ENCODE data around the gene DGKI. TPM values are rescaled to one million over a fixed set of nuclear protein-coding genes. Genes with fewer than 3 reads are reported as not detected.
"Not testable (repeated sequence)": the region's sequence is repeated elsewhere in the genome, so short reads cannot be mapped to it uniquely, and the experiment has no call there.

DGKI gene
- total RNA-seq, 1 donor = under 0.01 TPM

DNA sequence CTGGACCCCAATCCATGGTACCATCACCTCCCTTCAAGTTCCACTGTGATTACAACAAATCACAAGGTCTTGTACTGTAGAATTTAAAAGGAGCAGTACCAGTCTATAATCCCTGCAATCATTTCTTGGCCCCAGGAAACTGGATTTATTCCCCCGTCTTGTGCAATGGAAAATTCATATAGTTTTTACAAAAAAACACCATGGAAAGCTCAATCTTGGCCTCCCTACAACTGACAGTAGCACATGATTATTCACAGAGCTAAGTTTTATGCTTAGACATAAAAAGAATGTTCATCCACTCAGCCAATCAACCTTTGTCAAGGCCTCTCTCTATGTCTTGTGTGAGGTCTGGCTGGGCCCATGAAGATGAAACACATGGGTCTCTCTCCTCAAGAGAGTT, 10.2 kb downstream of the DGKI start:
- DNase-seq (ENCODE audit: low read depth in 2 of 3, low spot score in 2 of 3) = no peak

DNA sequence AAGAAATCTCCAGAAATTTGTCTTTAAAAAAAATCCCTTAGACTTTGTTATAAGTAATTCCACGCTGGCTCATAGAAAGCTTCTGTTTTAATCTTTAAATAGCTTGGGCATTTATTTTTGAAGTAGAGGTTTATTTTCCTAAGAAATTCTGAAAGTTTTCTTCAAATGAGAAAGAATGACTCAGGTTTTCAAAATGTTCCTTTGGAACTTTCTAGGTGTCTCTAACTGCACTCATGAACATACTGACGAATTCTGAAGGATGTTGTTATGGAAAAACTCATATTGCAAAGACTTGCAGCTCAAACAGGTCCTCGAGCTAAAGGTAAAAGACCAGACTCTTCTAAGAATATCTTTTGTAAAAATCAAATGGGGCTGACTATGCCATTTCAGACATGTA, 10.7 kb downstream of the DGKI start:
- DNase-seq (ENCODE audit: low read depth in 2 of 3, low spot score in 2 of 3) = no peak

DNA sequence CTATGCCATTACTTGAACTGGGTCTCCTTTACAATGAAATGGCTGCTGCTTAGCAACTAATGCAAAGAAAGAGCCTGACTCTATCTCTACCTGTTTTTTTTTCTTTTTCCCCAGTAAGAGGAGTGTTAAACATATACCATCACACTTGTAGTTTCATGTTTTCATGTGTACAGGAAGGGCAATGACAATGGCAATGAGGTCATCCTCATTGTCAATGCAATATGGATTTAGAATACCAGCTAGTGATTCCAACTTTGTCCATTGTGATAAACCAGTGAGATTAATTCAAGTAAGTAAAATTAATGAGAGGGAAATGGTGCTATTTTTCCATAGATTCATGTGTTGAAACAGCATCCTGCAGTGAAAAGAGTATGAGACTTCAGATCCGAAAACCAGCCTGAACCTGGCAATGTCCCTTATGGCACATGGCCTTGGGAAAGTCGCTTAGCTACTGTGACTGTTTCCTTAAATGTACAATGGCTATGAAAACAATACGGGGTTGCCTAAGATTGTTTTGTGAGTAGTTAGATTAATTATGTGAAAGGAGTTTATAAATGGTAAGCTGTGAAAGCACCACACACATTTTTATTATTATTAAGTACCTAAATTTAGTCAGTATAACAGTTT, 11.2 kb downstream of the DGKI start:
- no peak for DNase-seq (ENCODE audit: low read depth in 2 of 3, low spot score in 2 of 3)

DNA sequence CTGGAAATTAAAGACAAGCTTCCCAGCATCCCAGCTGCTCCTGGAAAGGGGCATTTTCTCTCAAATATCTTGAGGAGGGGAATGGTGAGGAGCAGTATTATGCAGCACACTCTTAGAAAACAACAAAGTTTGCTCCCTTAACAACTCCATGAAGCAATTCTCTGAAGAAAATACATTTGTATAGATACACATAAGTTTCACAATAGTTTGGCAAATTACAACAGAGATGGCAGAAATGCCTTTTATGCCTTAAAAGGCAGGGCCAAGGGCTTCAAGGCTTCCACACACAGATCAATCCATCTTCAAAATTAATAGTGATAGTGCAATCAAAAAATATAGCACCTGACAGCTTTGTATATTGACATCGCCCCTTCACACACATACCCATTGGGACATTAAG, 12.2 kb downstream of the DGKI start:
- no peak for DNase-seq (ENCODE audit: low read depth in 2 of 3, low spot score in 2 of 3)

DNA sequence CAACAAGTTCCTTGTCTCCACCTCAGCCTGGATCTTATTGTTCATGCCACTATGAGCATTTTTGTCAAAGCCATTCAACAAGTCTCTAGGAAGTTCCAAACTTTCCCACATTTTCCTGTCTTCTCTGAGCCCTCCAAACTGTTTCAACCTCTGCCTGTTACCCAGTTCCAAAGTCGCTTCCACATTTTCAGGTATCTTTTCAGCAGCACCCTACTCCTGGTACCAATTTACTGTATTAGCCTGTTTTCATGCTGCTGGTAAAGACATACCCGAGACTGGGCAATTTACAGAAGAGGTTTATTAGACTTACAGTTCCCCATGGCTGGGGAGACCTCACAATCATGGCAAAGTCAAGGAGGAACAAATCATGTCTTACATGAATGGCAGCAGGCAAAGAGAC, 13.8 kb downstream of the DGKI start:
- not testable (repeated sequence) for DNase-seq (ENCODE audit: low read depth in 2 of 3, low spot score in 2 of 3)

DNA sequence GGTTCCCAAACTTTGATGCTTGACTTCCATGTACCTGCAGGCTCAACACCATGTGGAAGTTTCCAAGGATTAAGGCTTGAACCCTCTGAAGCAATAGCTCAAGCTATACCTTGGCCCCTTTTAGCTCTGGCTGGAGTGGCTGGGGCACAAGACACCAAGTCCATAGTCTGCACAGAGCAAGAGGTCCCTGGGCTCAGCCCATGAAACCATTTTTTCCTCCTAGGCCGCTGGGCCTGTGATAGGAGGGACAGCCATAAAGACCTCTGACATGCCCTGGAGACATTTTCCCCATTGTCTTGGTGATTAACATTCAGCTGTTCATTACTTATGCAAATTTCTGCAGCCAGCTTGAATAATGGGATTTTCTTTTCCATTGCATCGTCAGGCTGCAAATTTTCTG, 14.4 kb downstream of the DGKI start:
- no peak for DNase-seq (ENCODE audit: low read depth in 2 of 3, low spot score in 2 of 3)

DNA sequence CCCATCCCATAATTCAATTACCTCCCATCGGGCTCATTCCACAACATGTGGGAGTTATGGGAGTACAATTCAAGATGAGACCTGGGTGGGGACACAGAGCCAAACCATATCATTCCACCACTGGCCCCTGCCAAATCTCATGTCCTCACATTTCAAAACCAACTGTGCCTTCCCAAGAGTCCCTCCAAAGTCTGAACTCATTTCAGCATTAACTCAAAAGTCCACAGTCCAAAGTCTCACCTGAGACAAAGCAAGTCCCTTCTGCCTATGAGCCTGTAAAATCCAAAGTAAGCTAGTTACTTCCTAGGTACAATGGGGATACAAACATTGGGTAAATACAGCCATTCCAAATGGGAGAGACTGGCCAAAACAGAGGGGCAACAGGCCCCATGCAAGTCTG, 15.2 kb downstream of the DGKI start:
- DNase-seq (ENCODE audit: low read depth in 2 of 3, low spot score in 2 of 3) = not testable (repeated sequence)

DNA sequence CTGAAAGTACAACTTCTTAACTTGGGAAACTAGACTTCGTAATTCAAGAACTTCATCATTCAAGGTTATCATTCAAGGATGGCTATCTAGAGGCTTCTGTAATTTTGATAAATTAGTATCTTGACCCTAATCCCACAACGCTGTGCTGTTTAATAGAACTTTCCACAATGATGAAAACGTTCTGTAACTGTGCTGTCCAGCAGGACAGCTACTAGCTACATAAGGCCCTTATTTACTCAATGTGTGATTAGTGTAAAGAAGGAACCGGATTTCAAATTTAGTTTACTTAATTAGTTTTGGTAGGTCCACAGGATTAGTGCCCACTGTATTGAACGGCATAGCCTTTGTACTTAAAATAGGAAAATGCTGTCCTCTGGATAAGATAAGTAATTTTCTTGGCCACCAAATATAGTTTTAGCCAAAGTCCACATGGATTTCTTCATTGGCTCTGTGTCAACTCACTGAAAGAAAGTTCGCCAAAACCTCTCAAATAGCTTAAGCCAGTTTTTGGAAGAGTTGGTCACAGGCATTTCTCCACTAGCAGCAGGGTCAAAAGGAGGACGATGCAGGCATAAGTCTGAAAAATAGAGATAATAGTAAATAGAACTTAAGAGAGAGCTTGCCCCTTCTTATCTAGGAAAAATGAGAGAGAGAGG, 17.3 kb downstream of the DGKI start:
- DNase-seq (ENCODE audit: low read depth in 2 of 3, low spot score in 2 of 3) = no peak

DNA sequence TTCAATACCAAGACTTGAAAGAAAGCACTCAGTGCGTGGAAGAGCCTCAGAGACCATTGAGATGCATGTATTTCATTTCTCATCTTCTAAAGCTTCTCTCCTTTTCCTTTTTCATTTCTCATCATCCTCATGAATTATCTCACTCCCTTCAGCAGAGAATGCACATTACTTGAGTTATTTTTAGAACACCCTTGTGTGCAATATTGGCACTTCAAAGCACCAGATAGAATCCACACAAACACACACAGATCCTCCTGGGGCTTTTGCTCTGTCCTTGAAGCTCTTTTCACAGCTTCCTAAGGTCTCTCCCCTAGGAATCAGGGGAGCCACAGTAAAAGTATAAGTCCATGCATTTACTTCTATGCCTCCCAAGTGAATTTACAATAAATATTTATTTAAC, 18.3 kb downstream of the DGKI start:
- DNase-seq (ENCODE audit: low read depth in 2 of 3, low spot score in 2 of 3) = no peak

DNA sequence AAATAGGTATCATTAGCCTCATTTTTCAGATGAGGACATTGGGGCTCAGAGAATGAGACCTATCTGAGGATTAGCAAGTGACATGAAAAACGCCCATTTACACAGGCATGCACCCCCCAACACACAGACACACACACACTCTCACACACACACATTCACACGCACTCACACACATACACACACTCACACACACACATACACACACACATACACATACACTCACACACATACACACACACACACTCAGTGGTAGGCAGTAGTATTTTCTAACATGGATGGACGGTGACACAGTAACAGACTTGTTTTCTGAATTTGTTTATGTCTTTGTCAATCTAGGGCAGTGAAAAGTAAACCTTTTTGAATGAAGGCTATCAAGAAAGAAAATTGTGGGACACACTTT, 21.3 kb downstream of the DGKI start:
- no peak for DNase-seq (ENCODE audit: low read depth in 2 of 3, low spot score in 2 of 3)

DNA sequence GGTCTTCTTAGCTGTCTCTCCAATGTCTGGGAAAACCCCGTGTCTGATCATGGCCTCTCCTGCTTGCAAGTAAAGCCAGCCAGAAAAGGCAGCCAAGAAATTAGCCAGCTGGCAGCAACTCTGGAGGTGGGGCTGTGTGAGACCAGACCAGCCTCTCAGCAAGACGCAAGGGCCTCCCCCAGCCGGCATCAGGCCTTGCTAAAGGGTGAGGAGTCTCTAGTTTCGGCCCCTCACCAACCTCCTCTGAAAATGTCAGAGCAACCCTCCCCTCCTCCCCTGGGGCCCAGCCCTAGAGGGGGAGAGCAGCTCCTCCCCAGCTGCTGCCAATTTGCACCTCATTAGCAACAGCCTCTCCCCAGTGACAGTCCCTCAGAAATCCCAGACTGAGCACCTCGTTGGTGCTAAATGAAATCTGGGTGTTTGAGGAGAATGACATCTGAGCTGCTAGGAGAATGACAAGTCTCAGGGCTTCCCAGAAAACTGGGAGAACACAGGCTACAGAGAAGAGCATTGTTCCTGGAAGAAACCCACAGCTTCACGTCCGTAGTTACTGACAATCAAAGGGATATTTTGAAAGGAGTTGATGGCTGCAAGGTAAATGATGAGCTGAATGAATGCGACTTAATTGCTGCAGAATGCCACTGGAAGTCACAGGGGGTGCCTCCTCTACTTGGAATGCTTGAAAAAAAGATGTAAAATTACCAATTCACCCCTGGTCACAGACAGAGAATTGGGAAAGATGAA, 25.9 kb downstream of the DGKI start:
- no peak for DNase-seq (ENCODE audit: low read depth in 2 of 3, low spot score in 2 of 3)

DNA sequence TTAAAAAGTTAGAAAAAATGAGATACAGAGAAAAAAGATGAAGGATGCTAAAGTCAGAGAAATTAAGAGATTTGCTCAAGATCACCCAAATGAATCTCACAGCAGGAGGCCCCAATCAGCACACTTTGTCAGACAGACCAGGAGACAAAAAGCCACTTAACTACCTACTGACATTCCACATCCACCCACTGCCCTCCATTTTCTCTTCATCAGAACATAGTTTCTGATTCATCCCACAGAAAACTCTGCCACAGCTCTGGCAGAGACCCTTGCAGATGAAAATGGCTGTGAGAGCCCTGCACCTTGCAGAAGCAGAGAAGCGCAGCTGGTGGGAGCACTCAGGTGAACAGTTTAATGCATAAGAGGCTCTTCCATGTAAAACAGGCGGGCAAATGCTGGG, 26.6 kb downstream of the DGKI start:
- DNase-seq (ENCODE audit: low read depth in 2 of 3, low spot score in 2 of 3) = no peak

DNA sequence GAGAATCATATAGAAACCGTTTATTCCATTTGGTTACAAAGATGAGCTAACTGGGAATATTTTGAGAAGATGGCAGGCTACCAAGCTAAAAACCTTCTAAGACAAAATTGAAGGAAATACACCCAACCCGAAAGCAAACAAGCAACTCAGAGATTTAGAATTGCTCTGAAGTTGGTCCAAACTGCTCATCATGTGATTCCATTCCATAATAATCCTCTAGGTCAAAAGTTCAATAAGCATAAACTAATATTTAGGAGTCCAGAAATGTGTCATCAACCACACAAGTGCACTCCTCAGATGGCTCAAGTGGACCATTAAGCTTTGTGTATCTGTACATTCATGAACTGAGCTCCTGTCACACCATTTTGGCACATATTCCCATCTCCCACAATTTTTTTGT, 28.7 kb downstream of the DGKI start:
- no peak for DNase-seq (ENCODE audit: low read depth in 2 of 3, low spot score in 2 of 3)

DNA sequence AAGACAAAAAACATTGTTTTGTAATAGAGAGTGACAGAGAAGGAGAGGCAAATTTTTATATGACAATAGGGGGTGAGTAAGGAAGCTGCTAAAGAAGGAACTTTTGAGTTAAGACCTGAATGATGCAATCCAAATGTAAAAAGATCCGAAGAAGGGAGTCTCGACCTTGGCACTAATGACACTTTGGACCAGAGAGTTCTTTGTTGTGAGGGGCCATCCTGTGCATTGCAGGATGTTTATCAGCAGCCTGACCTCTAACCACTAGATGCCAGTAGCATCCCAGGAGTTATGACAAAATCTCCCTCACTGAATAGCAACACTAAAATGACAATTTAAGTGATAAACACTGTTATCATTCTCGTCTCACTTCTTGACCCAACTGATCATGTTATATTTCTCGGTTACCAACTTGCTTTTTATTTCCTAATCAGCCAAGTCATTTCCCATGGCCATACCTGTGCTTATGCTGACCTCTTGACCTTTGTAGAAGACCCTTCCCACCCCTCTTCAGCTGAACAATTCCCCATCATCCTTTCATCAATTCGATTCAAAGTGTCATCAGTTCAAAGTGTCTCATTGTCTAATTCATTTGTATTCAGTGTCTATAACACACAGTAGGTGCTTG, 30.0 kb downstream of the DGKI start:
- no peak for DNase-seq (ENCODE audit: low read depth in 2 of 3, low spot score in 2 of 3)

DNA sequence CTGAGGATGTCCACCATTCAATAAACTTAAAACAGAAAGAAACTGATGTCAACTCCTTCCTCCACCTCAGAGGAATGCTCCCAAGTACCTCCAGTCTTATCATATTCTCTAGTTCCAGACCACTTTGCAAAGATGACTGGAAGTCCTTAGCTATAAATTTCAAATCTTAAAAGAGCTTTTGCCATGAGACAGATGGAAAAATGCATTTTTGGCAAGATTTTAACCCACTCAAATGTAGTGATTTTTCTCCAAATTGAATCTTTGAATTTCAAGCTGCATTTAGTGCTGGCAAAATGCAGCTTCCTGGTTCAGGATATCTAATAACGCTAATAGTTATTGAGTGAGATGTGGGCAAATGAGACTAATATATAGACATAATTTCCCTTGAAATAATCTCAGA, 33.2 kb downstream of the DGKI start:
- DNase-seq (ENCODE audit: low read depth in 2 of 3, low spot score in 2 of 3) = no peak

DNA sequence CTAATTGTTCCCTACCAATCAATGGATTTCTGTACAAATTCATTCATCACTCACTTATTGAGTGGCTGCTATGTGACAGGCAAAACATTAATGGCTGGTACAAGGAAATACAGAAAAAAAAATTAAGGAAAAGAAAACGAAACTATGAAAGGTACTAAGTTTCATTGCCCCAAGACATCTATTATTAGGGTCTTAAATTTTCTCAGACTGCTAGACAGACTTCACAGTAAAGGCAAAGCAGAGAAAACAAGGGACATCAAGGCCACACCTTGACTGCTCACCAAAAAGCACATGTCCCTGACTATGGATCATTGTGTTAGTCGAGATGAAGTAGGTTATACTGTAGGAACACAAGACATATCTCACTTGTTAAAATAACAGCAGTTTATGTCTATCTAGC, 36.5 kb downstream of the DGKI start:
- no peak for DNase-seq (ENCODE audit: low read depth in 2 of 3, low spot score in 2 of 3)

DNA sequence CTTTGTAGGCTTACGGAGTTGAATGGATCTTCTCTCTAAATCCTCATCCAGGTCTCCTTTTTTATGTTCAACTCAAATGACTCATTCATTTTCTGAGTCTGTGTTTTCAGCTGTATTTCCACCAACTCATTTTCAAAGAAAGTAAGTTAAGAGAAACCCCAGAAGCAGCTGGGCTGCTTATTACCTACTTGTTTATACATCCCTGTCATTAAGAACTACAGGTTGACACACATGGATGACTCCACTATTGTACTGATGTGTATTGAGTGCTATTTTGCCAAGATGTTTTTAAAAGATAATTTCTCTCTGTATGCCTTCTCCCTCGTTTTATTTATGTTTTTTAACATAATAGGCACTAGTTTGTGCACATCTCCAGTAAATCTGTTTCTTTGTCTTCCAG, 41.9 kb downstream of the DGKI start:
- no peak for DNase-seq (ENCODE audit: low read depth in 2 of 3, low spot score in 2 of 3)

DNA sequence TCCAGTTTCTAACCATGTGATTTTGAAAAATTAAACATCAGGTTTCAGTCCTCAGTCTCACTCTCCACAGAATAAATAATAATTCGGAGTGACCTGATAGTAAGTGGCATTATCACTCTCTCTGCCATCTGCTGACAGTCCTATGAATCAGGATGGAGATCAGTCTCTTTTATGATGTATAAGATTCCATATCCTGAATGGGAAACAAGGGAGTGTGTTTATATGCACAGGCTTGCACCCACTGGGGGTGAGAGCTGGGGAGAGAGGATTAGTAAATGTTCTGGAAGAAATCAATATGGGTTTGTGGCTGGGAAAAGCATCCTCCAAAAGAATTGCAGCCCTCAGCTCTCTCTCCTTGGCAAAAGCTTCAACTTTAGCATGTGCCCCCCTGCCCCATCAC, 45.3 kb downstream of the DGKI start:
- DNase-seq (ENCODE audit: low read depth in 2 of 3, low spot score in 2 of 3) = no peak

DNA sequence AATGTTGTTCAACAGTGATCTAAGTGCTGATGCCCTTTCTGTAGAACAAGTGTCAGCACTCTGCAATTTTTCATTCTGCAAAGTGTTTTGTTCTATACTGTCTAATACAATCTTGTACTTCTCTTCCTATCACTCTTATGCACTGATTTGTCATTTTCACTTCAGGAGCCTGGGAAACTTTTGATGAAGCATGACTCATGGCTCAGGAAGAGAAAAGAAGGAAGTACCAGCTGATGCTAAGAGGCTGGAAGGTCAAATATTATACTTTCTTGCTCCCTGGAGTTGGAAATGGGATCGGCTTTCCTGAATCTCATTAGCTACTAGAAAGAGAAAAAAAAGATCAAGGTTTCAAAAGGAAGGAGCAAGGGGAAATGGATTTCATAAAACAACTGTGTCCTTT, 45.8 kb downstream of the DGKI start:
- no peak for DNase-seq (ENCODE audit: low read depth in 2 of 3, low spot score in 2 of 3)

DNA sequence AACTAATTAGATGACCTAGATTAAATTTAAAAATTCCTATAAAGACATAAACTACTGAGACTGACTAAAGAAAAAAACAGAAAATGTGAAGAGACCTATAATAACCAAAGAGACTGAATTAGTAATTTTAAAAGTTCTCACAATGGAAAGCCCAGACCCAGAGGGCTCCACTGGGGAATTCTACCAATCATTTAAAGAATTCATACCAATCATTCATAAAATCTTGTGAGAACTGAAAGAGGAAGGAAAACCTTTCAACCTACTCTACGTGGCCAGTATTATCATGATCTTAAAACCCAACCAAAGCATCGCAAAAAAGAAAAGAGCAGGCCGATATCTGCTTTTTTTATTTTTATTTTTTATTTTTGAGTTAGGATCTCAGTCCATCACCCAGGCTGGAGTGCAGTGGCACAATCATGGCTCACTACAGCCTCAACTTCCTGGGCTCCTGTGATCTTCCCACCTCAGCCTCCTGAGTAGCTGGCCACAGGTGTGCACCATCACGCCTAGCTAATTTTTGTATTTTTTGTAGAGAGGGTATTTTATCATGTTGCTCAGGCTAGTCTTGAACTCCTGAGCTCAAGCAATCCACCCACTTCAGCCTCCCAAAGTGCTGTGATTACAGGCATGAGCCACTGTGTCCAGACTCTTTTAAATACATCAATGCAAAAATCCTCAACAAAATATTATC, 48.6 kb downstream of the DGKI start:
- DNase-seq (ENCODE audit: low read depth in 2 of 3, low spot score in 2 of 3) = no peak

DNA sequence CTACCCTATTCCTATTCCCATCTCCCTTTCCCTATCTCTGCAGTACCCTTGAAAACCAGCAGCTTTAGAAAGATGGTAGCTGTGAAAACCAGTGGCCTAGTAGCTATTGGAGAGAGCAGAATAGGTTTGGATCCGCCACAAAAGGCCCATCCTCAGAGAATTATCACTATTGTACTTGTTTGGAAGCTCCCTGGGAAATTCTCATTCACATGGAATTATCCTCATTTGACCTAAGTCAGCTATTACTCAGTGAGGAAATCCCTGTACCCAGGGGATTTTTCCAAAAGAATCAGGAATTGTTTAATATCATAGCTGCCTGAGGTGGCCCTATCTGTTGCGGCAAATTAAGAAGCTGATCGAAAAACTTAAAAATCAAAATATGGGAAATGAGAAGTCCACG, 51.6 kb downstream of the DGKI start:
- no peak for DNase-seq (ENCODE audit: low read depth in 2 of 3, low spot score in 2 of 3)

Data from hematopoietic multipotent progenitor cell (in vitro differentiated cells).